Measurements from ENCODE around the gene COA7. TPM values are rescaled to one million over a fixed set of nuclear protein-coding genes. Genes with fewer than 3 reads are reported as not detected.

COA7 gene
- polyA plus RNA-seq, 3 donors, result 14.5 to 19.5 (median 15.9) TPM

DNA sequence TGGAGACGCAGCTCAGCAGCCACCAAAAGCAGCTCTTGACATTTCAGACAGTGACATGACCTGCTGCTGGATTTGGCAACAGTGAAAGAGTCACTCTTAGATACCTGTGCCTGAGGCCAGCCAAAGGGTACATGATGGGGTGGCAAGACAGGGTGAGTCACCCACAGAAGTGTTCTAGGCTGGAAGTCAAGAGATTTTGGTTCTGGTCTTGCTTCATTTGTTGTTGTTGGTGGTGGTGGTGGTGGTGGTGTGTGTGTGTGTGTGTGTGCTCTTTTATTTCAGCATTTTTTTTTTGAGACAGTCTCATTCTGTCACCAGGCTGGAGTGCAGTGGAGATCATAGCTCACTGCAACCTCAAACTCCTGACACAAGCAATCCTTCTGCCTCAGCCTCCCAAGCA lies 39.4 kb downstream of the COA7 start:
- DNase-seq (ENCODE audit: extremely low read depth in 1 of 11, low read depth in 9 of 11, low spot score in 4 of 11), result no peak

- no peak for DNase-seq (ENCODE audit: extremely low read depth in 1 of 11, low read depth in 9 of 11, low spot score in 4 of 11)
These were observed 40.4 kb downstream of the COA7 start for GRCh38 chr1:52657702-52658101.

DNA sequence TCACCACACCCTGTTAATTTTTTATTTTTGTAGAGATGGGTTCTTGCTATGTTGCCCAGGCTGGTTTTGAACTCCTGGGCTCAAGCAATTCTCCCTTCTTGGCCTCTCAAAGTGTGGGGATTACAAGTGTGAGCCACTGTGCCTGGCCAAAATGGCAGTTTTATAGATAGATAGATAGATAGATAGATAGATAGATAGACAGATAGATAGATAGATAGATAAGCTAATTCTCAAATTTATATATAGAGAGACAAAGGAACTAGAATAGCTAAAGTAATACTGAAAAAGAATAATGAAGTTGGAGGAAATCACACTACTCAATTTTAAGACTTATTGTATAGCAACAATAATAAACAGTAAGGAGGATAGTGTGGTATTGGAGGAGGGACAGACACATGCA lies 44.1 kb downstream of the COA7 start:
- no peak for DNase-seq (ENCODE audit: extremely low read depth in 1 of 11, low read depth in 9 of 11, low spot score in 4 of 11)

DNA sequence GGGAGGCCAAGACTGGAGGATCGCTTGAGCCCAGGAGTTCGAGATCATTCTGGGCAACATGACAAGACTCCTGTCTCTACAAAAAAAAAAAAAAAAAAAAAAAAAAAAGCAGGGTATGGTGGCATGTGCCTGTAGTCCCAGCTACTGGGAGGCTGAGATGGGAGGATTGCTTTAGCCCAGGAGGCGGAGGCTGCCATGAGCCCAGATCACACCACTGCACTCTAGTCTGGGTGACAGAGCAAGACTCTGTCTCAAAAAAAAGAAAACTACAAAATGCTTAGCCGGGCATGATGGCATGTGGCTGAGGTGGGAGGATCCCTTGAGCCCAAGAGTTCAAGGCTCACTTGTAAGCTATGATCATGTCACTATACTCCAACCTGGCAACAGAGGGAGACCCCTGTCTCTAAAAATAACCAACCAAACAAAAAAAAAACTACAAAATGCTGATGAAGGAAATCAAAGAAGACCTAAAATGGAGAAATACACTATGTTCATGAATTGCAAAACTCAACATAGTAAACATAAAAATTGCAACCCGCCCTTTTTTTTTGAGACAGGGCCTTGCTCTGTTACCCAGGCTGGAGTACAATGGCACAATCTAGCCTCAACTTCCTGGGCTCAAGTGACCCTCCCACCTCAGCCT lies 44.8 kb downstream of the COA7 start:
- no peak for DNase-seq (ENCODE audit: extremely low read depth in 1 of 11, low read depth in 9 of 11, low spot score in 4 of 11)

DNA sequence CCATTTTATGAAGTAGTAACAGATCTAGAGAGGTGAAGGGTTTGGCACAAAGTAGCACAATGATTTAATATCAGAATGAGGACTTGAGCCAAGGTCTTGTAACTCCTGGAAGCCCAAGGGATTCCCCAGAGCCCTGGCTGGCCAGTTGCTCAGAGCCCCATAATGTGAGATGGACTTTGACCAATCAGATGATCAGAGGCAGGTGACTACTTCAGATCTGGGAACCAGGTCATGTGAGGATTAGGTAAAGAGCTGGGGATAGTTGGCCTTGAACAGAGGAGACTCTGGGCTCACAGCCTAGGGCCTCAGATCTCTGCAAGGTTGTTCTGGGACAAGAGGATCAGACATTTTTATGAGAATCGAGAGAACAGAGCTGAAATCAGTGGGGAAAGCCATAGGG lies 46.2 kb downstream of the COA7 start:
- no peak for DNase-seq (ENCODE audit: extremely low read depth in 1 of 11, low read depth in 9 of 11, low spot score in 4 of 11)

DNA sequence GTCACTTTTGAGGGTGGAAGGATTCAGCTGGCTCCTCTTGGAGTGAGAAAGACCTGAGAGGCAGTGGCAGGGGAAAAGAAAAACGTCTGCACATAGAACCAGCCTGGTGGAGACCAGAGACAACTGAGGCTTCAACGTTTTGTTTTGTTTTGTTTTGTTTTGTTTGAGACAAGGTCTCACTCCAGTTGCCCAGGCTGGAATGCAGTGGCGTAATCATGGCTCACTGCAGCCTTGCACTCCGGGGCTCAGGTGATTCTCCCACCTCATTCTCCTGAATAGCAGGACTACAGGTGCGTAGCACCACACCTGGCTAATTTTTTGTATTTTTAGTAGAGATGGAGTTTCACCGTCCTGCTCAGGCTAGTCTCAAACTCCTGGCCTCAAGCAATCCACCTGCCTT lies 52.9 kb downstream of the COA7 start:
- DNase-seq (ENCODE audit: extremely low read depth in 1 of 11, low read depth in 9 of 11, low spot score in 4 of 11), result no peak

- DNase-seq (ENCODE audit: extremely low read depth in 1 of 11, low read depth in 9 of 11, low spot score in 4 of 11), result no peak
These were observed 56.8 kb downstream of the COA7 start for GRCh38 chr1:52641307-52641706.

GRCh38 chr1:52640697-52641096 lies 57.5 kb downstream of the COA7 start:
- DNase-seq (ENCODE audit: extremely low read depth in 1 of 11, low read depth in 9 of 11, low spot score in 4 of 11), result no peak

- no peak for DNase-seq (ENCODE audit: extremely low read depth in 1 of 11, low read depth in 9 of 11, low spot score in 4 of 11)
These were observed 60.2 kb downstream of the COA7 start for GRCh38 chr1:52637946-52638345.

GRCh38 chr1:52636721-52637695 lies 61.1 kb downstream of the COA7 start:
- DNase-seq (ENCODE audit: extremely low read depth in 1 of 11, low read depth in 9 of 11, low spot score in 4 of 11), result no peak

DNA sequence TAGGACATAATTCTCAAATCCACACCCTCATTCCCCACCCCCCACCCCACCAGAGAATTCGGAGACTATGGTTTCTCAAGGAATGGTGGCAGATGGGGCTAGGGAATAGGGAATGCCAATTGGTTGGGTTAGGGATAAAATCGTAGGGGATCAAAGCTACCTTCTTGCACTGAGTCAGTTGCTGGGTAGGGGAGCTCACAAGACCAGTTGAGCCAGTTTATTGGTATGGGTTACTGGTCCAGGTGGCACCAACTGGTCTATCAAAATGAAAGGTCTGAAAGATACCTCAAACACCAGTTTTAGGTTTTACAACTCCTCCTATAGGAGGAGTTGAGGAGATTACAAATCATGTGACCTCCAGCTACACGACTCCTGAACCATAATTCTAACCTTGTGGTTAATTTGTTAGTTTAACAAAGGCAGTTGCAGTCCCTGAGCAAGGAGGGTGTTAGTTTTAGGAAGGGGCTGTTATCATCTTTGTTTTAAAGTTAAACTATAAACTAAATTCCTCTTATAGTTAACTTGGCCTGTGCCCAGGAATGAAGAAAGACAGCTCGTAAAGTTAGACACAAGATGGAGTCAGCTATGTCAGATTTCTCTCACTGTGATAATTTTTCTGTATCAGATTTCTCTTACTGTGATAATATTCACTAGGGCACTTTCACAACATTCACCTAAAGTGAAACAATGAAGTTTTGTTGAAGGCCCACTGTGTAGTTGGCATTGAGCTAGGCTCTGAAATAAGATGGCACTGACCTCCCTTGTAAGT lies 62.6 kb downstream of the COA7 start:
- DNase-seq (ENCODE audit: extremely low read depth in 1 of 11, low read depth in 9 of 11, low spot score in 4 of 11), result no peak

Other genes with a start within 250 kb of the COA7 start
- 100 to 1,000 TPM in 1 of 3 donors, 10 to 100 TPM in 2; 70.7 to 113 (median 86.3) TPM for gene TUT4, start 145.3 kb downstream of the COA7 start, polyA plus RNA-seq (ENCODE audit: insufficient read length in 3 of 3)
- gene GPX7, start 96.0 kb downstream of the COA7 start, polyA plus RNA-seq (ENCODE audit: insufficient read length in 3 of 3), result 10 to 100 TPM; 68.9 to 83.4 (median 75.5) TPM
- 1 to 10 TPM; 1.9 to 4.4 (median 2.1) TPM for gene SHISAL2A, start 65.2 kb downstream of the COA7 start, polyA plus RNA-seq (ENCODE audit: insufficient read length in 3 of 3)
- 10 to 100 TPM; 24.9 to 28.2 (median 25.5) TPM for gene ZYG11B, start 28.1 kb upstream of the COA7 start, polyA plus RNA-seq (ENCODE audit: insufficient read length in 3 of 3)
- under 1 TPM; 0.11 to 0.17 (median 0.14) TPM for gene ZYG11A, start 144.4 kb upstream of the COA7 start, polyA plus RNA-seq (ENCODE audit: insufficient read length in 3 of 3)
- gene ECHDC2, start 223.4 kb upstream of the COA7 start, polyA plus RNA-seq (ENCODE audit: insufficient read length in 3 of 3), result 100 to 1,000 TPM; 121 to 283 (median 136) TPM
- 100 to 1,000 TPM; 176 to 233 (median 193) TPM for gene SCP2, start 228.9 kb upstream of the COA7 start, polyA plus RNA-seq (ENCODE audit: insufficient read length in 3 of 3)